Measurements from ENCODE around the gene ARL13B. TPM values are rescaled to one million over a fixed set of nuclear protein-coding genes. Genes with fewer than 3 reads are reported as not detected.

Gene ARL13B
- total and polyA plus RNA-seq, 10 of the 15 experiments (the other 5 are each of a cell fraction or from before 2014, with no cell fraction given), result 3.0 to 10.4 (median 7.9) TPM

GRCh38 chr3:94062513-94063404 lies 82.8 kb downstream of the ARL13B start, which contains the start of the genes DHFR2 and NSUN3 (continued):
- peak; percentile 57; the same call in 1 of the 2 replicates for TF ChIP-seq SIN3A (IDR thresholded peaks at IDR 0.05; ENCODE audit: low read depth, low read length)
- TF ChIP-seq FOXM1 (IDR thresholded peaks at IDR 0.05; ENCODE audit: low read depth, low read length), result 0 out of 2 replicates have a peak, but pooled peaks have one; percentile 28
- no peak for TF ChIP-seq NFXL1 (IDR thresholded peaks at IDR 0.05; ENCODE audit: borderline replicate concordance)
- TF ChIP-seq EZH2 (IDR thresholded peaks at IDR 0.05; ENCODE audit: borderline replicate concordance, control insufficient read depth, low read depth, low read length), result no peak
- peak; percentile 69 for TF ChIP-seq EED (IDR thresholded peaks at IDR 0.05; ENCODE audit: low read depth)
- 0 out of 2 replicates have a peak, but pooled peaks have one; percentile 39 for TF ChIP-seq ESRRA (IDR thresholded peaks at IDR 0.05; ENCODE audit: low read length)
- peak; percentile 34; the same call in 1 of the 2 replicates for TF ChIP-seq ZNF687 (IDR thresholded peaks at IDR 0.05)
- TF ChIP-seq CHD4 (IDR thresholded peaks at IDR 0.05), result no peak
- TF ChIP-seq RELB (IDR thresholded peaks at IDR 0.05; ENCODE audit: low read depth), result 0 out of 2 replicates have a peak, but pooled peaks have one; percentile 52
- peak; percentile 93 for TF ChIP-seq E4F1 (IDR thresholded peaks at IDR 0.05; ENCODE audit: borderline replicate concordance, partially characterized antibody)
- no peak; the same call in 2 of the 3 replicates for TF ChIP-seq POU2F2 (IDR thresholded peaks at IDR 0.05; ENCODE audit: borderline replicate concordance, low read depth, low read length)
- no peak for TF ChIP-seq ZBTB33 (IDR thresholded peaks at IDR 0.05)
- TF ChIP-seq MXI1 (IDR thresholded peaks at IDR 0.05; ENCODE audit: low read depth, low read length), result peak; percentile 48; the same call in 1 of the 2 replicates
- TF ChIP-seq SMAD1 (IDR thresholded peaks at IDR 0.05; ENCODE audit: low read depth, partially characterized antibody), result peak; percentile 74
- no peak for TF ChIP-seq BCL11A (IDR thresholded peaks at IDR 0.05; ENCODE audit: low read depth, low read length)
- TF ChIP-seq ETV6 (conservative IDR thresholded peaks at IDR 0.05 in 1 of 2, IDR thresholded peaks at IDR 0.05 in 1 of 2; ENCODE audit: borderline replicate concordance in 1 of 2, low read depth in 1 of 2), result peak in 1 of 2 experiments; percentile 19; a peak in 1 of 4 replicates
